Hematopoietic multipotent progenitor cell treated with erythropoietin and hydrocortisone succinate and interleukin-3 and kit ligand, for 15 days (in vitro differentiated cells): ENCODE results near the gene KLF11.
"Not testable (repeated sequence)": the region's sequence is repeated elsewhere in the genome, so short reads cannot be mapped to it uniquely, and the experiment has no call there.

Source experiments
- DNase-seq: peaks from one replicate; pipeline ENCODE4 v3.0.0-alpha.2; 2015; ENCODE audit warnings: low spot score

The KLF11 gene

DNA sequence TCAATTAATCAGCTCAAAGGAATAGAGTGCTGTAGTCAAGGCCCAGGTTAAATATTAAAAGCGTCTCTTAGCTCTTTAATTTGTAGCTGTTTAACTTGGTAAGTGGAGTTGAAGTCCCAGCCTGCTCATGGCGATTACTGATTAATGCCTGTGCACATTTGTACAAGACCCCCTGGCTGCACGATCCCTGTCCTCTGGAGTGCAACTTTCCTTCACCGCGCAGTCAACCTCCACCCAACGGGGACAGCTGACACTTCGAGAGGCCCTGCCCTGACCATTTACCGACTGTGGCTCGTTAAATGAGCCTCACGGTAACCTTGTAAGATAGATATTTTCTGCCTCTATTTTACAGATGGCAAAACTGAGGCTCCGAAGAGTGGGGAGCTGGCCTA, 42.3 kb downstream of the KLF11 start:
- DNase-seq: no peak

GRCh38 chr2:10086950-10087349, 43.6 kb downstream of the KLF11 start:
- DNase-seq: no peak

DNA sequence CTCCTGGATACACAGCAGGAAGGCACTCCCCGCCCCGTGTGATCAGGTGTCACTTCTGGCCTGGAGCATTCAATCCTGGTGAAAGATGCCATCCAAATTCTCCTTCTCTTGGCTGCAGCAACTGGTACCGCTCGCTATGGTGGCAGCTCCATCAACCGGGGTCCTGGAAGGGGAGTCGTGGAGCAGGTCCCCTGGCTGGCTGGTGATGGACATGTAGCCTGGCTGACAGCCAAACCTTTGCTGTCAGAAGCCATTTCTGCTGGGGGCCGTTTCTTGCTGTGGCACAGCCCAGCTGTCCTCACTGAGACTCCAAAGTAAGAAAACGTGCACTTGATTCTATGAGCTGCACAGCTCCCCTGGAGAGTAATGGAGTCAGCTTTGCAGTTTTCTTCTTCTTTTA, 44.0 kb downstream of the KLF11 start:
- DNase-seq: no peak

DNA sequence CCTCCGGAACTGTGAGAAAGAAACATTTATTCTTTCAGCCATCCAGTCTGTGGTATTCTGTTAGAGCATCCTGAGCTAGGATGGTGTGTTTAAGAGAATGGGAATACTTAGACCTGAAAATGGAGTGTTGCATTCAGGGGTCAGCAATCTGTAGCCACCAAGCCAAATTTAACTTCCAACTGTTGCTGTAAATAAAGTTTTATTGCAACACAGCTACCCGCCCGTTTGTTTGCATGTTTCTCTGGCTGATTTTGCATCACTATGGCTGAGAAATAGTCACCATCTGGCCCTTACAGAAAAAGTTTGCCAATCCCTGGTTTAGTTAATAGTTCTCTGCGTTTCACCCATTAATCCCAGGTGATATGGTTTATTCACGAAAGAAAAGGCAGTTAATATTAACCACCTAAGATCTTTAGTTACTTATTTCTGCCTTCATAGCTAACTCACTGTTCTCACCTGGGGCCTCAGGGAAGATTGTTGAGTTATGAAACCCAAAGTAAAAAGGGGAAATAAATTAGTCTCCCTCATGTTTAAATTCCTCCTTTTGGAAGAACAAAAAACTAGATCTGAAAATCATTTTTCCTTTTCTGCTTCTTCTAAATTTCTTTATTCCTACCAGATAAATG, 46.3 kb downstream of the KLF11 start:
- no peak for DNase-seq

DNA sequence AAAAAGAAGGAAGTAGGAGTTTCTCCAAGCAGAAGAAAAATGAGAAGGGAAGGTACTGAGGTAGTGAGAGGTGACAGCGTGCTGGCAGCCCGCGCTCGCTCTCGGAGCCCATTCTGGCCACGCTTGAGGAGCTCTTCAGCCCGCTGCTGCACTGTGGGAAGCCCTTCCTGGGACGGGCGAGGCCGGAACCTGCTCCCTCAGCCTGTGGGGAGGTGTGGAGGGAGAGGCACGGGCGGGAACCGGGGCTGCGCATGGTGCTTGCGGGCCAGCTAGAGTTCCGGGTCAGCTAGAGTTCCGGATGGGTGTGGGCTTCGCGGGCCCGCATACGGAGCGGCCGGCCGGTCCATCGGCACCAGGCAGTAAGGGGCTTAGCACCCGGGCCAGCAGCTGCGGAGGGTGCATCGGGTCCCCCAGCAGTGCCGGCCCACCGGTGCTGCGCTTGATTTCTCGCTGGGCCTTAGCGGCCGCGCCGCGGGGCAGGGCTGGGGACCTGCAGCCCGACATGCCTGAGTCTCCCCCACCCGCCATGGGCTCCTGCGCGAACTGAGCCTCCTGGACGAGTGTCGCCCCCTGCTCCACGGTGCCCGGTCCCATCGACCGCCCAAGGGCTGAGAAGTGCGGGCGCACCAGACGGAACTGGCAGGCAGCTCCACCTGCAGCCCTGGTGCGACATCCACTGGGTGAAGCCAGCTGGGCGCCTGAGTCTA, 48.0 kb downstream of the KLF11 start:
- DNase-seq: no peak

- DNase-seq: not testable (repeated sequence)
These were observed 48.5 kb downstream of the KLF11 start for GRCh38 chr2:10091889-10092244.

- no peak for DNase-seq
These were observed 51.0 kb downstream of the KLF11 start for GRCh38 chr2:10094271-10094814.

DNA sequence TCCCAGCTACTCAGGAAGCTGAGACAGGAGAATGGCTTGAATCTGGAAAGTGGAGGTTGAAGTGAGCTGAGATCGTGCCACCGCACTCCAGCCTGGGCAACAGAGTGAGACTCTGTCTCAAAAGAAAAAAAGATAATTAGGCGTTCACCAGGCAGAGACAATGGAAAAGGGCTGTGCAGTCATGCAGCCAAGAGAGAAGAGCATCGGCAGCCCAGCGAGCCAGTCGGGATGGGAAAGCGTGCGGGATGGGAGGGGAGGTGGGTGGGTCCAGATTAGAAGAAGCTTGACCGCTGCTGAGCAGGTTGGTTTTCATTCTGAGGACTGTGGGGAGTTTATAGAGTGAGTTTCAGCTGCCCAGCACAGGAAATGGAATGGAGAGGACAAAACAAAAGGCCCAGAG, 51.8 kb downstream of the KLF11 start:
- no peak for DNase-seq

DNA sequence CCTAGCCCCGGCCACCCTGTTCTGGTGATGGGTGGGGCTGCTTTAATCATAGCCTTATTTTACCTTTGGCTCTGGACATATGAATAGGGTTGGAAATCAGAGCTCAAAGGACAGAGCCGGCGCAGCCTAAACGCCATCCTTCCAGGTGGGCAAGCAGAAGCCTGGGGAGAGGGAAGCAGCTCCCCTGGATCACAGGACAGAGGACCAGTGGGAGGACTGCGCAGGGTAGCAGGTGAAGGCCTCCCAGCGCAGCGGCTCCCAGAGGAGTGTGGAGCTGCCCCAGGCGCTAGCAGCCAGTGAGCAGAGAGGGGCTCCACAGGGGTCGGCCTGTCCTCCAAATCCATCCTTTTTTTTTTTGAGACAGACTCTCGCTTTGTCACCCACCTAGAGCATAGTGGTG, 53.3 kb downstream of the KLF11 start:
- no peak for DNase-seq

- DNase-seq: peak; percentile 40
These were observed 54.2 kb downstream of the KLF11 start for GRCh38 chr2:10097352-10098148.

GRCh38 chr2:10101491-10101890, 58.1 kb downstream of the KLF11 start:
- DNase-seq: no peak

DNA sequence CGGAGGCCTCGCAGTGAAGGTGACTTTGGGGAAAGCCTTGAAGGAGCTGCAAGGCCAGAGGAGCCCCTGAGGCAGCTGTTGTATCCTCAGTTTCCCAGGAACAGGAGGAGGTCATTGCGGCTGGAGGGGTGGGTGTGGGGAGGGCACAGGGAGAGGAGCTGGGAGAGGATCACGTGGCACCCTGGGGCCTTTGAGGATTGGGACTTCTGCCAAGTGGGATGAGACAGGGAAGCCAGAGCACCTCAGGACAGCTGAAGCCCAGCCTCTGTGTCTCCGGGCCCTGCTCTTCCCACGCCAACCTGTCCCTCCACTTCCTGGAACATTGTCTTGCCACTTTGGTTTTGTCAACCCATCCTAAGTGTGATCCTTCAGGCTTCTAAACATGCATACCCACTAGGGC, 59.8 kb downstream of the KLF11 start:
- no peak for DNase-seq
